ENCODE data around the gene GLS.

- TF ChIP-seq, protein P1, sequence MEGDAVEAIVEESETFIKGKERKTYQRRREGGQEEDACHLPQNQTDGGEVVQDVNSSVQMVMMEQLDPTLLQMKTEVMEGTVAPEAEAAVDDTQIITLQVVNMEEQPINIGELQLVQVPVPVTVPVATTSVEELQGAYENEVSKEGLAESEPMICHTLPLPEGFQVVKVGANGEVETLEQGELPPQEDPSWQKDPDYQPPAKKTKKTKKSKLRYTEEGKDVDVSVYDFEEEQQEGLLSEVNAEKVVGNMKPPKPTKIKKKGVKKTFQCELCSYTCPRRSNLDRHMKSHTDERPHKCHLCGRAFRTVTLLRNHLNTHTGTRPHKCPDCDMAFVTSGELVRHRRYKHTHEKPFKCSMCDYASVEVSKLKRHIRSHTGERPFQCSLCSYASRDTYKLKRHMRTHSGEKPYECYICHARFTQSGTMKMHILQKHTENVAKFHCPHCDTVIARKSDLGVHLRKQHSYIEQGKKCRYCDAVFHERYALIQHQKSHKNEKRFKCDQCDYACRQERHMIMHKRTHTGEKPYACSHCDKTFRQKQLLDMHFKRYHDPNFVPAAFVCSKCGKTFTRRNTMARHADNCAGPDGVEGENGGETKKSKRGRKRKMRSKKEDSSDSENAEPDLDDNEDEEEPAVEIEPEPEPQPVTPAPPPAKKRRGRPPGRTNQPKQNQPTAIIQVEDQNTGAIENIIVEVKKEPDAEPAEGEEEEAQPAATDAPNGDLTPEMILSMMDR (conservative IDR thresholded peaks at IDR 0.05 in 1 of 2, IDR thresholded peaks at IDR 0.05 in 1 of 2; ENCODE audit: extremely low read depth in 1 of 2, insufficient read depth in 1 of 2, low read depth in 1 of 2, low read length in 2 of 2): no peak
- TF ChIP-seq EZH2 (IDR thresholded peaks at IDR 0.05; ENCODE audit: borderline replicate concordance, low read length): no peak
Observed at GRCh38 chr2:190938771-190939335, 58.2 kb downstream of the GLS start.
